Lower leg skin (tissue), 3 donors: ENCODE measurements around the gene SH3BP2.

Experiments
- CTCF ChIP-seq, 3 donors: fragments of 450-650 bp; IDR thresholded peaks; one replicate each; pipeline ENCODE4 v1.5.1; 2016; ENCODE audit warnings: antibody characterized with exemption in 3 of 3, mild to moderate bottlenecking in 3 of 3, moderate library complexity in 2 of 3
- POLR2A ChIP-seq, 2 donors: fragments of 450-650 bp; IDR thresholded peaks; one replicate each; pipeline ENCODE4 v1.6.1; 2016 to 2017; ENCODE audit warnings: antibody characterized with exemption in 2 of 2, mild to moderate bottlenecking in 1 of 2, moderate library complexity in 1 of 2

DNA sequence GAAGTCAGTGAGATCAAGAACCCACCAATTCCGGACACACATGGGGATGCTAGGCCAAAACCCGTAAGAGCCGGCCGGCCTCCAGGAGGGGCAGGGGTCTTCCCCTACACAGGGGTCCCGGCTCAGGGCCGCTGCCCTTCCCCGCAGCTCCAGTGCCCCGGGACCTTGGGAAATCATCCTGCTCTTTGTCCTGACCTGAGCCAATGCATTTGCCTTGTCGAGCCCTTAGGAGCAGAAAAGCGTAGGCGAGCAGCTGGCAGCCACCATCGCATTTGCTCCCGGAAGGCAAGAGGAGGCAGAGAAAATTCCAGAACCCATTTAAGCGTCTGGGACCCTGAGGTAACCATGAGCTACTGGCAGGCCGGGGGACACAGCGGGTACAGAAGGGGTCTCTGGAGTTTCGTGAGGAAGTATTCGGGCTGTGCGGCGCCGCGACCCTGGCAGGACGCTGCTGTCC lies 29.3 kb upstream of the SH3BP2 start:
- TF ChIP-seq POLR2A (IDR thresholded peaks at IDR 0.05), result no peak
- TF ChIP-seq CTCF (IDR thresholded peaks at IDR 0.05), result no peak
